Left ventricle myocardium inferior (tissue), 1 donor: ENCODE results near the gene SLC22A4. TPM values are rescaled to one million over a fixed set of nuclear protein-coding genes. Genes with fewer than 3 reads are reported as not detected.
A peak's percentile ranks its signal among the peaks of the same experiment; 100 is the strongest.

Experiments used
- DNase-seq: peaks from one replicate; pipeline ENCODE4 v3.0.0-alpha.2; 2020
- H3K27ac ChIP-seq: fragments of 200-600 bp; replicated peaks from 2 replicates; pipeline ENCODE4 v1.8.0; 2021
- H3K27me3 ChIP-seq: fragments of 200-600 bp; 2 replicates; pipeline ENCODE4 v1.8.0; 2021; ENCODE audit warnings: low read depth
- H3K36me3 ChIP-seq: fragments of 200-600 bp; 2 replicates; pipeline ENCODE4 v1.8.0; 2021
- H3K4me1 ChIP-seq: fragments of 200-600 bp; 2 replicates; pipeline ENCODE4 v1.8.0; 2021
- H3K4me3 ChIP-seq: fragments of 200-600 bp; 2 replicates; pipeline ENCODE4 v1.8.0; 2021; ENCODE audit warnings: mild to moderate bottlenecking, moderate library complexity
- H3K9me3 ChIP-seq: fragments of 200-600 bp; replicated peaks from 2 replicates; pipeline ENCODE4 v1.8.0; 2021
- intact Hi-C: fragments of 100-400 bp; cut with micrococcal nuclease; formaldehyde crosslinking; loops from one replicate; pipeline ENCODE4 v1.11.0; 2022
- total RNA-seq: library from RNA; stranded (reverse); fragmentation: NEBNext Ultra II Directional; extraction: Animal tissue kit (Norgen Biotek cat#: 25700); gene quantifications from one replicate; pipeline ENCODE4 v1.2.1, GENCODE V29; 2021
- TF ChIP-seq, protein P1 (sequence below): fragments of 200-600 bp; IDR thresholded peaks from 2 replicates; pipeline ENCODE4 v1.8.0; 2021; ENCODE audit warnings: antibody characterized with exemption, mild to moderate bottlenecking, borderline replicate concordance
- donor health status: DM: no; HTN: yes; CAD: no; lungs with severe emphysema.

Gene SLC22A4
- total RNA-seq, 1 donor from 2014 or later: 2.0 TPM

DNA sequence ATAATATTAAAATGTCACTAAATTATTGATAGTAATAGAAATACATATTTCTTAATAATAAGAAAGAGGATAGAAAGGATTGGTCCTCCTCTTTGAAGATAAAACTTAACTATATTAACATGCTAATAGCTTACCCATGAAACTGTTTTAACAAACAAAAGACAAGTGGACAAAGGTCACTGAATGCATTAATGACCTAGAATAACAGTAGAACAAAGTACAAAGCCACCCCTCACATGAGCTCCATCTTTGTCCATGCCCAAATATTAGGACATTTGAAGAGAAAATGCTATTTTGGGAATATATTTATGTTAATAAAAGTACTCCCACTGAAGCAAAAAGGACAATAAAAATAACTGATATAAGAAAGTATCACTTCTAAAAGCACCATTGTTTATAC is 41.2 kb downstream of the SLC22A4 start:
- Histone ChIP-seq H3K27ac (no peak overlapping the region), H3K27me3 (no peaks in the 10 kb centered on the region), H3K4me1 (no peaks in the 10 kb centered on the region), H3K9me3 (no peaks in the 10 kb centered on the region), H3K36me3 (peaks cover 24% of the 10 kb centered on the region), H3K4me3 (no peak overlapping the region)
- TF ChIP-seq, protein P1, sequence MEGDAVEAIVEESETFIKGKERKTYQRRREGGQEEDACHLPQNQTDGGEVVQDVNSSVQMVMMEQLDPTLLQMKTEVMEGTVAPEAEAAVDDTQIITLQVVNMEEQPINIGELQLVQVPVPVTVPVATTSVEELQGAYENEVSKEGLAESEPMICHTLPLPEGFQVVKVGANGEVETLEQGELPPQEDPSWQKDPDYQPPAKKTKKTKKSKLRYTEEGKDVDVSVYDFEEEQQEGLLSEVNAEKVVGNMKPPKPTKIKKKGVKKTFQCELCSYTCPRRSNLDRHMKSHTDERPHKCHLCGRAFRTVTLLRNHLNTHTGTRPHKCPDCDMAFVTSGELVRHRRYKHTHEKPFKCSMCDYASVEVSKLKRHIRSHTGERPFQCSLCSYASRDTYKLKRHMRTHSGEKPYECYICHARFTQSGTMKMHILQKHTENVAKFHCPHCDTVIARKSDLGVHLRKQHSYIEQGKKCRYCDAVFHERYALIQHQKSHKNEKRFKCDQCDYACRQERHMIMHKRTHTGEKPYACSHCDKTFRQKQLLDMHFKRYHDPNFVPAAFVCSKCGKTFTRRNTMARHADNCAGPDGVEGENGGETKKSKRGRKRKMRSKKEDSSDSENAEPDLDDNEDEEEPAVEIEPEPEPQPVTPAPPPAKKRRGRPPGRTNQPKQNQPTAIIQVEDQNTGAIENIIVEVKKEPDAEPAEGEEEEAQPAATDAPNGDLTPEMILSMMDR: no peak
- no peak for DNase-seq
- intact Hi-C loops: no loop called here

DNA sequence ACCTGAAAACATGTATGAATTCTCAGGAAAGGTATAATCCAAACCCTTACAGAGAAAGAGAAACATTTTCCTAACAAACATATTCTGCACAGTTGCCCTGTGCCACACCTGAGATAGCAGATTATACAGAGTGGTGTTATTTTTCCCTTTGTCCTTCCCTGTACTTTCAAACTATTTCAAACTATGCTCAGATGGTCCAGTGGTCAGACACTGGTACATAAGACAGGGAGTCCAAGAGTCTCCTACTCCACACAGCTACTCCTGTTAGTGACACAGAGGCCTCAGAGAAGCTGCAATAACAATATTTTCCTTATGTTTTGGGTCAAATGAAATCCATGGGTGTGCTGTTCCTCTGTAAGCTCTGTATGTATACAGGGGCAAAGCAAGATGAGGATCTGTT is 45.3 kb downstream of the SLC22A4 start:
- Histone ChIP-seq H3K27me3 (no peaks in the 10 kb centered on the region), H3K4me3 (no peak overlapping the region), H3K4me1 (peaks cover 24% of the 10 kb centered on the region), H3K9me3 (no peaks in the 10 kb centered on the region), H3K27ac (no peak overlapping the region), H3K36me3 (peaks cover 2% of the 10 kb centered on the region)
- TF ChIP-seq, protein P1: no peak
- intact Hi-C loops: no loop called here
- no peak for DNase-seq

DNA sequence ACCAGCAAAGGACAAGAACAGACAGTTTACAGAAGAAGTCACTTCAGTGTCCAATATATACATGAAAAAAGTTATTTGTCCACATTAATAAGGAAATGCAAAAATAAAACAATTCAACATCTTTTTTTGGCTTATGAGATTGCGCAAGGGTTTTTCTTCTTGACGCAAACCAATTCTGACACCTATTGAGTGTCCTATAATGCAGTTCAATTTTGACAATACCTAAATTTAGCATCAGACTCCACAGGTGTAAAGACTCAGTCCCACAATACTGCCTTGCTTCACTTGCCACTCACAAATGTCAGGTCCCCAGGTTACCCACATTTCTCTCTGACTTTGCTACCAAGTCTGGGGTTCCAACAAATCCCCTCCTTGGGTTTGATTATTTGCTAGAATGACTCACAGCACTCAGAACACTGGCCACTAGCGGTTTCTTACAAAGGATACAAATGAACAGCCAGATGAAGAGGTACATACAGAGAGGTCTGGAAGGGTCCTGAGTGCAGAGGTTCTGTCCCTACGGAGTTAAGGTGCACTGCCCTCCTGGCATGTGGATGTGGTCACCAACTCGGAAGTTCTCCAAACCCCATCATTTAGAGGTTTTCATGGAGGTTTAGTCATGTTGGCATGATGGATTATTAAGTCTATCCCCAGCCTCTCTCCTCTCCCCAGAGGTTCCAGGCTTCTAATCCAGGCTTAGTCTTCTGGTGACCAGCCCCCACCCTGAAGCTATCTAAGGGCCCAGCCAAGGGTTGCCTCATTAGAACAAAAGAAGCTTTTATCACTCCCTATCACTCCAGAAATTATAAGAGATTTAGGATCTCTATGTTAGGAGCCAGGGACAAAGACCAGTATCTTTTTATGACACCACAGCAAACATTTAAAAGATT is 48.3 kb downstream of the SLC22A4 start:
- TF ChIP-seq, protein P1: no peak
- Histone ChIP-seq H3K27me3 (no peaks in the 10 kb centered on the region), H3K27ac (peak overlapping the region; percentile 50), H3K4me3 (no peak overlapping the region), H3K4me1 (peaks cover 28% of the 10 kb centered on the region), H3K36me3 (no peaks in the 10 kb centered on the region), H3K9me3 (peaks cover 6% of the 10 kb centered on the region)
- no peak for DNase-seq
- intact Hi-C loops: no loop called here

DNA sequence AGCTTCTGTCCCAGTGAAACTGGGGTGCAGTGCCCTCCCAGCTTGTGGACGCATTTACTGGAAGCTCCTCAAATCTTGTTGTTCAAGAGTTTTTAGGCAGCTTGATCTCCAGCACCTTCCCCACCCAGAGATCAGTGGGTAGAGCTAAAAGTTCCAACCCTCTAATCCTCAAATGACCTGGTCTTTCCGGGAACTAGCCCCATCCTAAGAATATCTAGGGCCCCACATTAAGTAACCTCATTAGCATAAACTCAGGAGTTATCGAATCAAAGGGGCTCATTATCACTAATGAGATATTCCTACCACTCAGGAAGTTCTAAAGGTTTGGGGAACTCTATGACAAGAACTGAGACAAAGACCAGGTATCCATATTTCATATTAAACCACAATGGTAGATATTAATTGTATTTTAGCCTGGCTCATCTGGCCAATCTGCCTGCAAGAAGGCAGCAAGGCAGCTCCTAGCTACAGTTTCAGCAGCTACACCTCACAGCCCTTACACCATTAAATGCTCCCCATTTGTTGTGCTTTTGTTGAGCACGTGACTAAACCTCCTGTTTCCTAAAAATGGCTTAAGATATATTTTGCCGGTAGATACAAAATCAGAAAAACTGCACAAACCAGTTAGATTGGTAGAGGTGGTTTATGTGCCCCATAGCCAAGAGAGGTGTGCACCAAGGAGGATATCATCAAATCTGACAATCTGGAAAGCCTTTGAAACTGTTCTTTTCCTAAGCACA is 50.8 kb downstream of the SLC22A4 start:
- Histone ChIP-seq H3K4me3 (no peak overlapping the region), H3K9me3 (peaks cover 13% of the 10 kb centered on the region), H3K27ac (peak overlapping the region; percentile 42), H3K36me3 (peaks cover 19% of the 10 kb centered on the region), H3K27me3 (no peaks in the 10 kb centered on the region), H3K4me1 (peaks cover 28% of the 10 kb centered on the region)
- no peak for DNase-seq
- TF ChIP-seq, protein P1: no peak
- intact Hi-C loops: no loop called here

DNA sequence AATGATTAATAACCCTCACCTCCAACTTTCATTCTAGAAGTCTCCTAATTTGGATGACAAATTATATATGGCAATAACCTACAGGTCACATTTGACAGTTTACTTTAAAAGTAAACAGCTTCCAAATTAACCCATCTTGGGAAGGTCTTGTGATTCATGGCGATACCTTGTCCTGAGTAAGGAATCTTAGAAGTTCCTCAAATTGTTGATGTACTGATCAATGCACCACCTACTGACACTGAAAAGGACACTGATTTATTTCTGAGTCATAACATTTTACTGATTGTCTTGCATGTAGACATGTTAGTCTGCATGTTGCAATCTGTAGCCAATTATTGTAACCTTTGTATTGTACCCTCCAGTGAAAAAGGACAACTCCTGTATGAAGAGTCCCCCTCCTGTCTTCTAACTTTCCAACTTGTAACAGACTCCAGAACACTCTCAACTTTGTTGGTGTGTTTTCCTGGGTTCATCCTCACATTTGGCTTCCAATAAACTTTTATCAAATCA is 59.3 kb downstream of the SLC22A4 start:
- no peaks in the 10 kb centered on the region for H3K27me3 ChIP-seq
- H3K9me3 ChIP-seq: peaks cover 7% of the 10 kb centered on the region
- DNase-seq: no peak
- H3K36me3 ChIP-seq: peaks cover 13% of the 10 kb centered on the region
- H3K4me3 ChIP-seq: no peak overlapping the region
- H3K4me1 ChIP-seq: peaks cover 45% of the 10 kb centered on the region
- TF ChIP-seq, protein P1: no peak
- H3K27ac ChIP-seq: peak overlapping the region; percentile 36
- intact Hi-C loops: no loop called here
